ENCODE measurements around the gene IREB2. TPM values are rescaled to one million over a fixed set of nuclear protein-coding genes. Genes with fewer than 3 reads are reported as not detected.

Gene IREB2
- total RNA-seq, 4 donors from 2014 or later = 28.4 to 43.5 (median 30.8) TPM

DNA sequence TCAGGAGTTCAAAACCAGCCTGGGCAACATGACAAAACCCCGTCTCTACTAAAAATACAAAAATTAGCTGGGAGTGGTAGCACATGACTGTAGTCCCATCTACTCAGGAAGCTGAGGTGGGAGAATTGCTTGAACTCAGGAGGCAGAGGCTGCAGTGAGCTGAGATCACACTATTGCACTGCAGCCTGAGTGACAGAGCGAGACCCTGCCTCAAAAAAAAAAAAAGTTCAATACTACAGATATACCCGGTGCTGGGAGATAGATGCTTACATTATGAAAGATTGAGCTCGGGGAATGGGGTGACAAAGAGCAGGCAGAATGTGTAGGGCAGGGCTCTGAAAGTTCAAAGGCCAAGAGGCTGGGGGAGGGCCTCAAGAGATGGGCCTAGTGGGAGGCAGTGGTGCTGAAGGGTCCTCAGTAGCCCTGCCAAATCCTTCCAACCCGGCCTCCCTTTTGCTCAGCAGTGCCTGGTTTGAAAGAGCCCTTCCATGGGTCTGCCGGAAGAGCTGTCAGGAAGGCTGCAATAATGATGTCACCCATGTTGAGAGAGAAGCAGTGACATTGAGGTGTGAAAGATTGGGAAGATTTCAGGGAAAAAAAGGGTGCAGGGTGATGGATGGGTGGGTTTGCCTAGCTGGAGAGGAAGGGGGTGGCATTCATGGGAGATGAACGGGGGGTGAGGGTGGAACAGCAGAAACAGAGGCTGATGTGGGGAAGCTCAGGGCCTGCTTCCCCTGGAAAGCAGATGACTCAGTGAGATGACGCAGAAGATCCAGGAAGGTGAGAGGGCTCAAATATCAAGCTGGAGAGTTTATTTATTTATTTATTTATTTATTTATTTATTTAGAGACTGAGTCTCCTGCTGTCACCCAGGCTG lies 20.0 kb upstream of the IREB2 start:
- peak in 1 of 2 donors; percentile 23 for DNase-seq (ENCODE audit: low spot score in 2 of 2)
- intact Hi-C loops (cut with DNase I; ENCODE audit: low total_unique reads) = no loop called here
- TF ChIP-seq, protein P1, sequence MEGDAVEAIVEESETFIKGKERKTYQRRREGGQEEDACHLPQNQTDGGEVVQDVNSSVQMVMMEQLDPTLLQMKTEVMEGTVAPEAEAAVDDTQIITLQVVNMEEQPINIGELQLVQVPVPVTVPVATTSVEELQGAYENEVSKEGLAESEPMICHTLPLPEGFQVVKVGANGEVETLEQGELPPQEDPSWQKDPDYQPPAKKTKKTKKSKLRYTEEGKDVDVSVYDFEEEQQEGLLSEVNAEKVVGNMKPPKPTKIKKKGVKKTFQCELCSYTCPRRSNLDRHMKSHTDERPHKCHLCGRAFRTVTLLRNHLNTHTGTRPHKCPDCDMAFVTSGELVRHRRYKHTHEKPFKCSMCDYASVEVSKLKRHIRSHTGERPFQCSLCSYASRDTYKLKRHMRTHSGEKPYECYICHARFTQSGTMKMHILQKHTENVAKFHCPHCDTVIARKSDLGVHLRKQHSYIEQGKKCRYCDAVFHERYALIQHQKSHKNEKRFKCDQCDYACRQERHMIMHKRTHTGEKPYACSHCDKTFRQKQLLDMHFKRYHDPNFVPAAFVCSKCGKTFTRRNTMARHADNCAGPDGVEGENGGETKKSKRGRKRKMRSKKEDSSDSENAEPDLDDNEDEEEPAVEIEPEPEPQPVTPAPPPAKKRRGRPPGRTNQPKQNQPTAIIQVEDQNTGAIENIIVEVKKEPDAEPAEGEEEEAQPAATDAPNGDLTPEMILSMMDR (IDR thresholded peaks at IDR 0.05) = no peak
- TF ChIP-seq POLR2A (IDR thresholded peaks at IDR 0.05) = no peak
- H3K4me3 ChIP-seq (ENCODE audit: low read depth, poor library complexity, severe bottlenecking) = no peak overlapping the region
- 80 to 89% methylated on average over 8 of the region's 8 CpGs for WGBS, 2 donors

DNA sequence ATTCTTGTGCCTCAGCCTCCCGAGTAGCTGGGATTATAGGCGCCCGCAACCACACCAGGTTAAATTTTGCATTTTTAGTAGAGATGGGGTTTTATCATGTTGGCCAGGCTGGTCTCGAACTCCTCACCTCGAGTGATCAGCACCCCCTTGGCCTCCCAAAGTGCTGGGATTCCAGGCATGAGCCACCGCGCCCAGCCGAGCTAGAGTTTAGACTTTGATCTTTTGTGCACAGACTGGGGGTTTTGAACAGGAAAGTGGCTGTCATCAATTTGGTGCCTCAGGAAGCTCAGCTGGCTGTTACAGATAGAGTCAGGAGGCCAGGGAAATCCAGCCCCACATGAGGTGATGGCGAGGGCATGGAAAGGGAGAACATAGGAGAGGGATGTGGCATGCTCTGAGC lies 19.3 kb upstream of the IREB2 start:
- whole genome bisulfite sequencing, 2 donors = 82 to 85% methylated on average over 9 of the region's 9 CpGs
- DNase-seq (ENCODE audit: low spot score in 2 of 2) = peak in 1 of 2 donors; percentile 52
- TF ChIP-seq, protein P1 (IDR thresholded peaks at IDR 0.05) = no peak
- no peak for TF ChIP-seq POLR2A (IDR thresholded peaks at IDR 0.05)
- intact Hi-C loops (cut with DNase I; ENCODE audit: low total_unique reads) = no loop called here
- H3K4me3 ChIP-seq (ENCODE audit: low read depth, poor library complexity, severe bottlenecking) = no peak overlapping the region

DNA sequence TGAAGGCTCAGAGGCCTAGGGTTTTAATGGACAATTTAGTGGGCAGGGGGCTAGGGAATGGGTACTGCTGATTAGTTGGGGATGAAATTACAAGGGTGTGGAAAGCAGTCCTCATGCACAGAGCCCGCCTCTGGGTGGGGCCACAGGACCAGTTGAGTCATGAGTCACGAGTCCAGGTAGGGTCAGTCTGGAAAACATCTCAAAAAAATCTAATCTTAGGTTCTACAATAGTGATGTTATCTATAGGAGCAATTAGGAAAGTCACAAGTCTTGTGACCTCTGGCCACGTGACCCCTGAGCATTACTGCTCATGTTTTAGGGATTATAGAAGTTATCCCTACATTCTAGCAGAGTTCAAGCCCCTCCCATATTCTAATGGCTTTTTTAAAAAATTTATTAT lies 18.6 kb upstream of the IREB2 start:
- no peak for TF ChIP-seq POLR2A (IDR thresholded peaks at IDR 0.05)
- TF ChIP-seq, protein P1 (IDR thresholded peaks at IDR 0.05) = no peak
- WGBS, 2 donors = 86 to 95% methylated on average over 3 of the region's 3 CpGs
- H3K4me3 ChIP-seq (ENCODE audit: low read depth, poor library complexity, severe bottlenecking) = no peak overlapping the region
- DNase-seq (ENCODE audit: low spot score in 2 of 2) = peak in 1 of 2 donors; percentile 45
- intact Hi-C loops (cut with DNase I; ENCODE audit: low total_unique reads) = no loop called here

DNA sequence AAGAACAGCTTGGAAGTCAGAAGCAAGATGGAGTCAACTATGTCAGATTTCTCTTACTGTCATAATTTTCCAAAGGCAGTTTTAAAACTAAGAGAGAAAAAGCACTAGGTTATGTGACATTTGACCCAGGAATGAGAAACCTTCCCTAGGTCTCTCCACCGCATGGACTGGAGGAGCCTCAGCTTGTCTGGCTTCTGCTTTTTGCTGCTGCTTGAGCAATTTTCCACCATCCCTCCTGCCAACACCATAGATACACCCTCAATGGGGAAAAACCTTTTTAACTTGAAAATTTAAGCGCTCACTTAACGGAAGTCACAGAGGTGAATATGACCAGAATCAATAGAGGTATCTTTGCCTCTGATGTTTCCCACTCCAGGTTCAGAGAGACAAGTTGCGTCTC lies 17.8 kb upstream of the IREB2 start:
- DNase-seq (ENCODE audit: low spot score in 2 of 2) = peak in 1 of 2 donors; percentile 10
- TF ChIP-seq, protein P1 (IDR thresholded peaks at IDR 0.05) = no peak
- no peak for TF ChIP-seq POLR2A (IDR thresholded peaks at IDR 0.05)
- no peak overlapping the region for H3K4me3 ChIP-seq (ENCODE audit: low read depth, poor library complexity, severe bottlenecking)
- intact Hi-C loops (cut with DNase I; ENCODE audit: low total_unique reads) = loop anchor here (5.0 kb wide), 1 partner anchor 113 kb away; no protein-coding TSS in a partner anchor
- 90 to 94% methylated on average over 4 of the region's 4 CpGs for WGBS, 2 donors

DNA sequence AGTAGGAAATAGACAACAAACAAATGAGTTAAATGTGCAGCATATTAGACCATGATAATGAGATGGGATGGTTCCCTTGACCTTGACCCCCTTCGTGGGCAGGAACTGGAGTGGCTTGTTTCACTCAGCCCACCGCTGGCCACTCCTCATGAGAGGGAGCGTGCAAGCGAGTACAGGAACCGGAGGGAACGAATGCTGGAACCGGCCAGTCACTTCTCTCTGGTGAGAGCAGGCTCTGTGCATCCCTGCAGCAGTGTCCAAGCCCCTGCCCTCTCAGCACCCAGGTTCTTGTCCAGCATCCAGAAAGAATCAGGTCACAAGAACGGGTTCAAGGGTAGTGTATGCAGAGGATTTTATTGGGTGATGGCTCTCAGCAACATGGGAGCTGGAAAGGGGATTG lies 17.2 kb upstream of the IREB2 start:
- peak in 1 of 2 donors; percentile 69 for DNase-seq (ENCODE audit: low spot score in 2 of 2)
- no peak overlapping the region for H3K4me3 ChIP-seq (ENCODE audit: low read depth, poor library complexity, severe bottlenecking)
- WGBS, 2 donors = 67 to 74% methylated on average over 8 of the region's 8 CpGs
- TF ChIP-seq POLR2A (IDR thresholded peaks at IDR 0.05) = no peak
- TF ChIP-seq, protein P1 (IDR thresholded peaks at IDR 0.05) = no peak
- intact Hi-C loops (cut with DNase I; ENCODE audit: low total_unique reads) = loop anchor here (5.0 kb wide), 1 partner anchor 113 kb away; no protein-coding TSS in a partner anchor
